ENCODE data around the gene PCIF1. TPM values are rescaled to one million over a fixed set of nuclear protein-coding genes. Genes with fewer than 3 reads are reported as not detected.

Gene PCIF1
- total and polyA plus RNA-seq, 9 of the 15 experiments (the other 6 are each of a cell fraction or from before 2014, with no cell fraction given) = 5.8 to 29.4 (median 11.3) TPM

DNA sequence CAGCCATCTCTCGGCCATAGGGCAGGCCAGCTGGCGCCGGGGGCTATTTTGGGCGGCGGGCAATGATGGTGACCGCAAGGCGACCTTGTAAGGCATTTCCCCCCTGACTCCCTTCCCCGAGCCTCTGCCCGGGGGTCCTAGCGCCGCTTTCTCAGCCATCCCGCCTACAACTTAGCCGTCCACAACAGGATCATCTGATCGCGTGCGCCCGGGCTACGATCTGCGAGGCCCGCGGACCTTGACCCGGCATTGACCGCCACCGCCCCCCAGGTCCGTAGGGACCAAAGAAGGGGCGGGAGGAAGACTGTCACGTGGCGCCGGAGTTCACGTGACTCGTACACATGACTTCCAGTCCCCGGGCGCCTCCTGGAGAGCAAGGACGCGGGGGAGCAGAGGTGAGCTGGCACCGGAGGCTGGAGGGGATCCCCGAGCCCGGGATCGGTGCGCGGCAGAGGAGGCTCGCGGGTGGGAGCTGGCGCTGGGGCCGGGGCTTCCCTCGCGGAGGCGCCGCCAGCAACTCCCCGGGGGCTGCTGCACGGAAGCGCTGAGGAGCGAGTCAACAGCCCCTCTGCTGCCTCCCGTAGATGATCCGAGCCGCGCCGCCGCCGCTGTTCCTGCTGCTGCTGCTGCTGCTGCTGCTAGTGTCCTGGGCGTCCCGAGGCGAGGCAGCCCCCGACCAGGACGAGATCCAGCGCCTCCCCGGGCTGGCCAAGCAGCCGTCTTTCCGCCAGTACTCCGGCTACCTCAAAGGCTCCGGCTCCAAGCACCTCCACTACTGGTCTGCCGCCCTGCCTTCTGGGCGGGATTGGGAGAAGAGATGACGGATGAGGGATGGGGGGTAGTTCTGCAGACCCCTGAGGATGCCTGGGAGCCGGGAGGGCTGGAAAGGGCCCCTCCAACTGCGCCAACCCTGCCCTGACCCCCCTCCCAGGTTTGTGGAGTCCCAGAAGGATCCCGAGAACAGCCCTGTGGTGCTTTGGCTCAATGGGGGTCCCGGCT, 43.2 kb upstream of the PCIF1 start, which contains the start of the genes CTSA and NEURL2 (continued):
- TF ChIP-seq, protein P1, sequence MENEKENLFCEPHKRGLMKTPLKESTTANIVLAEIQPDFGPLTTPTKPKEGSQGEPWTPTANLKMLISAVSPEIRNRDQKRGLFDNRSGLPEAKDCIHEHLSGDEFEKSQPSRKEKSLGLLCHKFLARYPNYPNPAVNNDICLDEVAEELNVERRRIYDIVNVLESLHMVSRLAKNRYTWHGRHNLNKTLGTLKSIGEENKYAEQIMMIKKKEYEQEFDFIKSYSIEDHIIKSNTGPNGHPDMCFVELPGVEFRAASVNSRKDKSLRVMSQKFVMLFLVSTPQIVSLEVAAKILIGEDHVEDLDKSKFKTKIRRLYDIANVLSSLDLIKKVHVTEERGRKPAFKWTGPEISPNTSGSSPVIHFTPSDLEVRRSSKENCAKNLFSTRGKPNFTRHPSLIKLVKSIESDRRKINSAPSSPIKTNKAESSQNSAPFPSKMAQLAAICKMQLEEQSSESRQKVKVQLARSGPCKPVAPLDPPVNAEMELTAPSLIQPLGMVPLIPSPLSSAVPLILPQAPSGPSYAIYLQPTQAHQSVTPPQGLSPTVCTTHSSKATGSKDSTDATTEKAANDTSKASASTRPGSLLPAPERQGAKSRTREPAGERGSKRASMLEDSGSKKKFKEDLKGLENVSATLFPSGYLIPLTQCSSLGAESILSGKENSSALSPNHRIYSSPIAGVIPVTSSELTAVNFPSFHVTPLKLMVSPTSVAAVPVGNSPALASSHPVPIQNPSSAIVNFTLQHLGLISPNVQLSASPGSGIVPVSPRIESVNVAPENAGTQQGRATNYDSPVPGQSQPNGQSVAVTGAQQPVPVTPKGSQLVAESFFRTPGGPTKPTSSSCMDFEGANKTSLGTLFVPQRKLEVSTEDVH (IDR thresholded peaks at IDR 0.05; ENCODE audit: low read depth, partially characterized antibody) = peak; percentile 58
- TF ChIP-seq, protein P2, sequence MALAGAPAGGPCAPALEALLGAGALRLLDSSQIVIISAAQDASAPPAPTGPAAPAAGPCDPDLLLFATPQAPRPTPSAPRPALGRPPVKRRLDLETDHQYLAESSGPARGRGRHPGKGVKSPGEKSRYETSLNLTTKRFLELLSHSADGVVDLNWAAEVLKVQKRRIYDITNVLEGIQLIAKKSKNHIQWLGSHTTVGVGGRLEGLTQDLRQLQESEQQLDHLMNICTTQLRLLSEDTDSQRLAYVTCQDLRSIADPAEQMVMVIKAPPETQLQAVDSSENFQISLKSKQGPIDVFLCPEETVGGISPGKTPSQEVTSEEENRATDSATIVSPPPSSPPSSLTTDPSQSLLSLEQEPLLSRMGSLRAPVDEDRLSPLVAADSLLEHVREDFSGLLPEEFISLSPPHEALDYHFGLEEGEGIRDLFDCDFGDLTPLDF (CRISPR knock-in tag; IDR thresholded peaks at IDR 0.05) = peak; percentile 32; the same call in 1 of the 2 replicates
- TF ChIP-seq ZNF263 (CRISPR knock-in tag; IDR thresholded peaks at IDR 0.05; ENCODE audit: borderline replicate concordance) (no peak), RNF2 (IDR thresholded peaks at IDR 0.05) (peak; percentile 89), ZNF121 (CRISPR knock-in tag; conservative IDR thresholded peaks at IDR 0.05) (no peak), ZNF696 (CRISPR knock-in tag; conservative IDR thresholded peaks at IDR 0.05) (no peak), ZNF146 (CRISPR knock-in tag; IDR thresholded peaks at IDR 0.05; ENCODE audit: unreplicated experiment) (no peak), RUNX1 (IDR thresholded peaks at IDR 0.05; ENCODE audit: low read depth) (no peak)
- TF ChIP-seq, protein P3, sequence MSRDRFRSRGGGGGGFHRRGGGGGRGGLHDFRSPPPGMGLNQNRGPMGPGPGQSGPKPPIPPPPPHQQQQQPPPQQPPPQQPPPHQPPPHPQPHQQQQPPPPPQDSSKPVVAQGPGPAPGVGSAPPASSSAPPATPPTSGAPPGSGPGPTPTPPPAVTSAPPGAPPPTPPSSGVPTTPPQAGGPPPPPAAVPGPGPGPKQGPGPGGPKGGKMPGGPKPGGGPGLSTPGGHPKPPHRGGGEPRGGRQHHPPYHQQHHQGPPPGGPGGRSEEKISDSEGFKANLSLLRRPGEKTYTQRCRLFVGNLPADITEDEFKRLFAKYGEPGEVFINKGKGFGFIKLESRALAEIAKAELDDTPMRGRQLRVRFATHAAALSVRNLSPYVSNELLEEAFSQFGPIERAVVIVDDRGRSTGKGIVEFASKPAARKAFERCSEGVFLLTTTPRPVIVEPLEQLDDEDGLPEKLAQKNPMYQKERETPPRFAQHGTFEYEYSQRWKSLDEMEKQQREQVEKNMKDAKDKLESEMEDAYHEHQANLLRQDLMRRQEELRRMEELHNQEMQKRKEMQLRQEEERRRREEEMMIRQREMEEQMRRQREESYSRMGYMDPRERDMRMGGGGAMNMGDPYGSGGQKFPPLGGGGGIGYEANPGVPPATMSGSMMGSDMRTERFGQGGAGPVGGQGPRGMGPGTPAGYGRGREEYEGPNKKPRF (IDR thresholded peaks at IDR 0.05; ENCODE audit: low read depth, low read length) = no peak
- TF ChIP-seq, protein P4, sequence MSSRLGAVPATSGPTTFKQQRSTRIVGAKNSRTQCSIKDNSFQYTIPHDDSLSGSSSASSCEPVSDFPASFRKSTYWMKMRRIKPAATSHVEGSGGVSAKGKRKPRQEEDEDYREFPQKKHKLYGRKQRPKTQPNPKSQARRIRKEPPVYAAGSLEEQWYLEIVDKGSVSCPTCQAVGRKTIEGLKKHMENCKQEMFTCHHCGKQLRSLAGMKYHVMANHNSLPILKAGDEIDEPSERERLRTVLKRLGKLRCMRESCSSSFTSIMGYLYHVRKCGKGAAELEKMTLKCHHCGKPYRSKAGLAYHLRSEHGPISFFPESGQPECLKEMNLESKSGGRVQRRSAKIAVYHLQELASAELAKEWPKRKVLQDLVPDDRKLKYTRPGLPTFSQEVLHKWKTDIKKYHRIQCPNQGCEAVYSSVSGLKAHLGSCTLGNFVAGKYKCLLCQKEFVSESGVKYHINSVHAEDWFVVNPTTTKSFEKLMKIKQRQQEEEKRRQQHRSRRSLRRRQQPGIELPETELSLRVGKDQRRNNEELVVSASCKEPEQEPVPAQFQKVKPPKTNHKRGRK (tag; IDR thresholded peaks at IDR 0.05) = no peak
- TF ChIP-seq, protein P5, sequence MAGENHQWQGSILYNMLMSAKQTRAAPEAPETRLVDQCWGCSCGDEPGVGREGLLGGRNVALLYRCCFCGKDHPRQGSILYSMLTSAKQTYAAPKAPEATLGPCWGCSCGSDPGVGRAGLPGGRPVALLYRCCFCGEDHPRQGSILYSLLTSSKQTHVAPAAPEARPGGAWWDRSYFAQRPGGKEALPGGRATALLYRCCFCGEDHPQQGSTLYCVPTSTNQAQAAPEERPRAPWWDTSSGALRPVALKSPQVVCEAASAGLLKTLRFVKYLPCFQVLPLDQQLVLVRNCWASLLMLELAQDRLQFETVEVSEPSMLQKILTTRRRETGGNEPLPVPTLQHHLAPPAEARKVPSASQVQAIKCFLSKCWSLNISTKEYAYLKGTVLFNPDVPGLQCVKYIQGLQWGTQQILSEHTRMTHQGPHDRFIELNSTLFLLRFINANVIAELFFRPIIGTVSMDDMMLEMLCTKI (IDR thresholded peaks at IDR 0.05; ENCODE audit: partially characterized antibody) = no peak
- TF ChIP-seq, protein P6, sequence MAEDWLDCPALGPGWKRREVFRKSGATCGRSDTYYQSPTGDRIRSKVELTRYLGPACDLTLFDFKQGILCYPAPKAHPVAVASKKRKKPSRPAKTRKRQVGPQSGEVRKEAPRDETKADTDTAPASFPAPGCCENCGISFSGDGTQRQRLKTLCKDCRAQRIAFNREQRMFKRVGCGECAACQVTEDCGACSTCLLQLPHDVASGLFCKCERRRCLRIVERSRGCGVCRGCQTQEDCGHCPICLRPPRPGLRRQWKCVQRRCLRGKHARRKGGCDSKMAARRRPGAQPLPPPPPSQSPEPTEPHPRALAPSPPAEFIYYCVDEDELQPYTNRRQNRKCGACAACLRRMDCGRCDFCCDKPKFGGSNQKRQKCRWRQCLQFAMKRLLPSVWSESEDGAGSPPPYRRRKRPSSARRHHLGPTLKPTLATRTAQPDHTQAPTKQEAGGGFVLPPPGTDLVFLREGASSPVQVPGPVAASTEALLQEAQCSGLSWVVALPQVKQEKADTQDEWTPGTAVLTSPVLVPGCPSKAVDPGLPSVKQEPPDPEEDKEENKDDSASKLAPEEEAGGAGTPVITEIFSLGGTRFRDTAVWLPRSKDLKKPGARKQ (CRISPR knock-in tag; IDR thresholded peaks at IDR 0.05) = no peak
- TF ChIP-seq, protein P7, sequence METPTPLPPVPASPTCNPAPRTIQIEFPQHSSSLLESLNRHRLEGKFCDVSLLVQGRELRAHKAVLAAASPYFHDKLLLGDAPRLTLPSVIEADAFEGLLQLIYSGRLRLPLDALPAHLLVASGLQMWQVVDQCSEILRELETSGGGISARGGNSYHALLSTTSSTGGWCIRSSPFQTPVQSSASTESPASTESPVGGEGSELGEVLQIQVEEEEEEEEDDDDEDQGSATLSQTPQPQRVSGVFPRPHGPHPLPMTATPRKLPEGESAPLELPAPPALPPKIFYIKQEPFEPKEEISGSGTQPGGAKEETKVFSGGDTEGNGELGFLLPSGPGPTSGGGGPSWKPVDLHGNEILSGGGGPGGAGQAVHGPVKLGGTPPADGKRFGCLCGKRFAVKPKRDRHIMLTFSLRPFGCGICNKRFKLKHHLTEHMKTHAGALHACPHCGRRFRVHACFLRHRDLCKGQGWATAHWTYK (CRISPR knock-in tag; IDR thresholded peaks at IDR 0.05) = no peak

Measured in K562 (cell line).